Measurements from ENCODE around the gene CACNA1H.

DNA sequence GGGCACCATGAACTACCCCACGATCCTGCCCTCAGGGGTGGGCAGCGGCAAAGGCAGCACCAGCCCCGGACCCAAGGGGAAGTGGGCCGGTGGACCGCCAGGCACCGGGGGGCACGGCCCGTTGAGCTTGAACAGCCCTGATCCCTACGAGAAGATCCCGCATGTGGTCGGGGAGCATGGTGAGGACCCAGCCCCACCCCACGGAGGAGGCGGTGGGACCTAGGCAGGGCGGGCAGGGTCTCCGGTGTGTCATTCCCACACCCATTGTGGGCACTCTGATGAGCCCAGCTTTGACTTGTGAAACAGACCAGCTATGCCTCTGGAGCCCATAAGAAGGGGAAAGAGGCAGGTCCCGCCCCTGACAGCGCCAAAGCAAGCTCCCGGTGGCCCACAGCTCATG is 49.4 kb downstream of the CACNA1H start:
- TF ChIP-seq, protein P1, sequence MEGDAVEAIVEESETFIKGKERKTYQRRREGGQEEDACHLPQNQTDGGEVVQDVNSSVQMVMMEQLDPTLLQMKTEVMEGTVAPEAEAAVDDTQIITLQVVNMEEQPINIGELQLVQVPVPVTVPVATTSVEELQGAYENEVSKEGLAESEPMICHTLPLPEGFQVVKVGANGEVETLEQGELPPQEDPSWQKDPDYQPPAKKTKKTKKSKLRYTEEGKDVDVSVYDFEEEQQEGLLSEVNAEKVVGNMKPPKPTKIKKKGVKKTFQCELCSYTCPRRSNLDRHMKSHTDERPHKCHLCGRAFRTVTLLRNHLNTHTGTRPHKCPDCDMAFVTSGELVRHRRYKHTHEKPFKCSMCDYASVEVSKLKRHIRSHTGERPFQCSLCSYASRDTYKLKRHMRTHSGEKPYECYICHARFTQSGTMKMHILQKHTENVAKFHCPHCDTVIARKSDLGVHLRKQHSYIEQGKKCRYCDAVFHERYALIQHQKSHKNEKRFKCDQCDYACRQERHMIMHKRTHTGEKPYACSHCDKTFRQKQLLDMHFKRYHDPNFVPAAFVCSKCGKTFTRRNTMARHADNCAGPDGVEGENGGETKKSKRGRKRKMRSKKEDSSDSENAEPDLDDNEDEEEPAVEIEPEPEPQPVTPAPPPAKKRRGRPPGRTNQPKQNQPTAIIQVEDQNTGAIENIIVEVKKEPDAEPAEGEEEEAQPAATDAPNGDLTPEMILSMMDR (IDR thresholded peaks at IDR 0.05; ENCODE audit: low read depth, low read length), result no peak
- TF ChIP-seq POLR2A (IDR thresholded peaks at IDR 0.05; ENCODE audit: extremely low read depth, insufficient read length) (no peak), MYC (IDR thresholded peaks at IDR 0.05; ENCODE audit: low read depth, low read length) (no peak)
